Activated naive CD8-positive, alpha-beta T cell (primary cell): ENCODE measurements around the gene ADCY3.

Experiments
- H3K27ac Mint-ChIP-seq: one replicate; pipeline ENCODE4 v1.8.0; 2021; ENCODE audit warnings: mixed read lengths
- H3K27me3 Mint-ChIP-seq: one replicate; pipeline ENCODE4 v1.8.0; 2021; ENCODE audit warnings: mixed read lengths
- H3K36me3 Mint-ChIP-seq: one replicate; pipeline ENCODE4 v1.8.0; 2021; ENCODE audit warnings: mixed read lengths
- H3K4me1 Mint-ChIP-seq: one replicate; pipeline ENCODE4 v1.8.0; 2021; ENCODE audit warnings: low read depth, mixed read lengths
- H3K4me3 Mint-ChIP-seq: one replicate; pipeline ENCODE4 v1.8.0; 2021; ENCODE audit warnings: mild to moderate bottlenecking, mixed read lengths
- H3K9me3 Mint-ChIP-seq: one replicate; pipeline ENCODE4 v1.8.0; 2021; ENCODE audit warnings: low read depth, mixed read lengths

The ADCY3 gene

GRCh38 chr2:24833821-24834732, 86.0 kb downstream of the ADCY3 start:
- no peak overlapping the region for H3K27ac Mint-ChIP-seq
- H3K27me3 Mint-ChIP-seq = no peaks in the 10 kb centered on the region
- H3K4me3 Mint-ChIP-seq = no peak overlapping the region
- peaks cover 8% of the 10 kb centered on the region for H3K36me3 Mint-ChIP-seq
- H3K9me3 Mint-ChIP-seq = no peaks in the 10 kb centered on the region
- no peaks in the 10 kb centered on the region for H3K4me1 Mint-ChIP-seq

DNA sequence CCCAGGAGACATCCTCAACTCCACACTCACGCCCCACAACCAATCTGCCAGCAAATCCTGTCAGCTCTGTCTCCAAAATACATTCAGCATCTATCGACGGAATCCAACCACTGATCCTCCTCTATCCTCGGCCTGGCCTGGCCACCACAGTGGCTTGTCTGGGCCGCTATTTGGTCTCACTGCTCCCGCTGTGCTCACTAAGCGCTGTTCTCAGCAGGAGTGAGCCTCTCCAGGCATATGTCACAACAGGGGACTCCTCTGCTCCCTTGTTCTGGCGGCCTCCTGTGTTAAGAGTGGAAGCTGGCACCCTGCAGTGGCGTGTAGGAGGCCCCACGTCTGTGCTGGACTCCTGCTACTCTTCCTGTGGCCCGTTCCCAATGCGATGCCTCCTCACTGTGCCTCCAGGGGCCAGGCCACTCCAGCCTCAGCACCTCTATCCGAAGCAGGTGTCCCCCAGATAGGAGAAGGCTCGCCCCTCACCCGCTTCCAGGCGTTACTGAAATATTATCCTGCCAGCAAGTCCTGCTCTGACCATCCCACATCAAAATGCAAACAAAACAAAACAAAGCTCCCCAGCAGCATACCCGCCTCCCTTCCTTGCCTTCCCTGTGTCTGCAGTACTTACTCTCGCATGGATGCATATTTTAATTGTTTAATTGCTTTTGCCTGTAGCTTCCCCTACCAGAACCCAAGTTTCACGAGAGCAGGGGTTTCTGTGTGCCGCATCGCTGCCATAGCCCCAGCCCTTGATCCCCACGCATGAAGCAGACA, 86.9 kb downstream of the ADCY3 start:
- Mint-ChIP-seq H3K9me3 (no peaks in the 10 kb centered on the region), H3K27me3 (no peaks in the 10 kb centered on the region), H3K27ac (no peak overlapping the region), H3K4me1 (no peaks in the 10 kb centered on the region), H3K4me3 (no peak overlapping the region), H3K36me3 (peaks cover 8% of the 10 kb centered on the region)

DNA sequence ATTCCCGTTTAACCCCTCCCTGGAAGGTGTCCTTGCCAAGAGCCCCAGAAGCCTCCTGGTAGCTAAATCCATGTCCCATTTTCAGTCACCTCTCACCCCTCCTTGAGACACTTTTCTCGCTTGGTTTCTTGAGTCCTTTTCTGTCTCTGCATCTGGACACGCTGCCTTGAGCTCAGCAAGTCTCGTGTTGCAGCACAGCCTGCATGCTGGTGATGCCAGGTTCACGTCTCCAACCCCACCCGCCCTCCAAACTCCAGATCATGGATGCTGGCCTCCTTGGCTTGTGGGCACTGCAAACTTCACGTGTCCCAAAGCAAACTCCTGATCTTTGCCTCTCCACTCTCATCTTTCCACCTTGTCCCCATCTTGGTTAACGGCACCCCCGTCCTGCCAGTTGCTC, 87.5 kb downstream of the ADCY3 start:
- no peak overlapping the region for H3K4me3 Mint-ChIP-seq
- no peak overlapping the region for H3K27ac Mint-ChIP-seq
- H3K9me3 Mint-ChIP-seq = no peaks in the 10 kb centered on the region
- no peaks in the 10 kb centered on the region for H3K4me1 Mint-ChIP-seq
- no peaks in the 10 kb centered on the region for H3K27me3 Mint-ChIP-seq
- H3K36me3 Mint-ChIP-seq = peaks cover 8% of the 10 kb centered on the region

DNA sequence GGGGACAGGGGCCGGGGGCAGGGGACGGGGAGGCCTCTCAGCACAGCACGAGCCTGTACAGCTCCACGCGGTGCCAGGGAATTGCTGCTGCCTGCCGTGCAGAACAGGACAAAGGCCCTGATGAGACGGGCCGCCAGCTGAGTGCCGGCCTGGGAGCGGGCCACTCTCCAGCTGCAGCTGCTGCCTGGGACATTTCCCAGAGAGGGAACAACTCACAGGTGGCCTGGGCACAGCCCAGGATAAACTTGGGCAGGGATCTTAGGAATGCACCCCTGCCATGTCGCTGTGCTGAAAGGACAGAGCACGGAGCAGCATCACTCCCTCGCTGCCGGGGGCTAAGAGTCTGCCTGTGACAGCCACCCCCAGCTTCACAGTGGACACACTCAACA, 88.0 kb downstream of the ADCY3 start:
- Mint-ChIP-seq H3K27ac (no peak overlapping the region), H3K4me3 (no peak overlapping the region), H3K9me3 (no peaks in the 10 kb centered on the region), H3K36me3 (peaks cover 8% of the 10 kb centered on the region), H3K27me3 (no peaks in the 10 kb centered on the region), H3K4me1 (no peaks in the 10 kb centered on the region)

DNA sequence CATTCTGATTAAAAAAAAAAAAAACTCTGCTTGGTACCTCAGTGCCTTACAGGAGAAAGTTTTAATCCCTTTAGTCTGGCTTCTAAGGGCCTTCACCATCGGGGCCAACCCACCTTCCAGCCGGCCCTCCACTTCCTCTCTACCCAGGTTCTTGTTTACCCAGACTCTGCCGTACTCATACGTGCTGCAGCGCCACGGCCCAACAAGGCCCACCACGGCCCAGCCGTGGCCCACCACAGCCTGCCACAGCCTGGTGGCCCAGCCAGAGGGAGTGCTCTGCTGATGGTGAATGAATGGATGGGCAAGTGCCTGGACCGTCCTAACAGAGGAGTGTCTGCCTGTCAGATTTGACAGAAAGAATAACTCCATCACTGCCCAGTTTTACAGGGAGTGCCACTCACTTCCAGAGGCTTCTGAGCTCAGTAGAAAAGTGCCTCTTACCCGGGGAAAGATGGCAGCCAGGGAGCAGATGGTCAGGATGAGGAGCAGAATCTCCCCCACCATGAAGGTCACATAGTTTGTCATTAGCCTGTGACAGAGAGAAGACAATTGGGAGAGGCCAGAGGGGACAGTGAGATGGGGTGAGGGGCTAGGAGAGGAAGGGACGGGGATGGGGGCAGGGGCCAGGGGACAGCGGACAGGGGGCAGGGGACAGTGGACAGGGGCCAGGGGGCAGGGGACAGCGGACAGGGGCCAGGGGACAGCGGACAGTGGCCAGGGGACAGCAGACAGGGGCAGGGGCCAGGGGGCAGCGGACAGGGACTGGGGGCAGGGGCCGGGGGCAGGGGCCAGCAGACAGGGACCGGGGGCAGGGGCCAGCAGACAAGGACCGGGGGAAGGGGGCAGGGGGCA, 88.6 kb downstream of the ADCY3 start:
- H3K36me3 Mint-ChIP-seq = peaks cover 8% of the 10 kb centered on the region
- H3K27ac Mint-ChIP-seq = peak overlapping the region; percentile 17
- H3K4me1 Mint-ChIP-seq = peaks cover 1% of the 10 kb centered on the region
- no peaks in the 10 kb centered on the region for H3K9me3 Mint-ChIP-seq
- no peak overlapping the region for H3K4me3 Mint-ChIP-seq
- no peaks in the 10 kb centered on the region for H3K27me3 Mint-ChIP-seq

- Mint-ChIP-seq H3K9me3 (no peaks in the 10 kb centered on the region), H3K4me3 (no peak overlapping the region), H3K36me3 (peaks cover 8% of the 10 kb centered on the region), H3K4me1 (peaks cover 3% of the 10 kb centered on the region), H3K27me3 (no peaks in the 10 kb centered on the region), H3K27ac (no peak overlapping the region)
Measured at GRCh38 chr2:24830786-24831185, 89.3 kb downstream of the ADCY3 start.

- Mint-ChIP-seq H3K27ac (no peak overlapping the region), H3K9me3 (no peaks in the 10 kb centered on the region), H3K27me3 (no peaks in the 10 kb centered on the region), H3K4me3 (no peak overlapping the region), H3K4me1 (peaks cover 3% of the 10 kb centered on the region), H3K36me3 (peaks cover 8% of the 10 kb centered on the region)
Measured at GRCh38 chr2:24830351-24830750, 89.7 kb downstream of the ADCY3 start.

GRCh38 chr2:24828238-24828996, 91.6 kb downstream of the ADCY3 start:
- Mint-ChIP-seq H3K9me3 (no peaks in the 10 kb centered on the region), H3K36me3 (peaks cover 5% of the 10 kb centered on the region), H3K27ac (no peak overlapping the region), H3K4me3 (no peak overlapping the region), H3K4me1 (peaks cover 3% of the 10 kb centered on the region), H3K27me3 (no peaks in the 10 kb centered on the region)

- H3K27ac Mint-ChIP-seq = peak overlapping the region; percentile 66
- no peaks in the 10 kb centered on the region for H3K27me3 Mint-ChIP-seq
- no peaks in the 10 kb centered on the region for H3K9me3 Mint-ChIP-seq
Measured at GRCh38 chr2:24827321-24828237, 92.5 kb downstream of the ADCY3 start.

DNA sequence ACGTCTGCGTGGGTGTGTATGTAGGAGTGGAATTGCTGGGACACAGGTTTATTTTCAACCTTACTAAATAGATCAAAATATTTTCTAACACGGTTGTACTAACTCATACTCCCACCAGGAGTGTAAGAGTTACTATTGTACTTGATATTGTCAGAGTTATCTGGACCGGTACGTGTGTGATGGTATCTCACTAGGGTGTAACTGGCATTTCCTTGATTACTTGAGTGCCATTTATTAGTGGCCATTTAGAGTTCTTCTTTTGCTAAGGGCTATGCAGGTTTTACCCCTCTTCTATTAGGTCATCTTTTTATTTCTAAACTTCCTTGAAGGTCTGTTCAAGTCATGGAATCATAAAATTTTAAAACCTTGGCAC, 93.3 kb downstream of the ADCY3 start:
- Mint-ChIP-seq H3K36me3 (peaks cover 4% of the 10 kb centered on the region), H3K4me3 (no peak overlapping the region), H3K27ac (no peak overlapping the region), H3K27me3 (no peaks in the 10 kb centered on the region), H3K9me3 (no peaks in the 10 kb centered on the region), H3K4me1 (peaks cover 3% of the 10 kb centered on the region)

More at GRCh38 chr2:24827321-24828237, 92.5 kb downstream of the ADCY3 start:
- Mint-ChIP-seq H3K4me3 (no peak overlapping the region), H3K36me3 (peaks cover 3% of the 10 kb centered on the region), H3K4me1 (peaks cover 3% of the 10 kb centered on the region)

DNA sequence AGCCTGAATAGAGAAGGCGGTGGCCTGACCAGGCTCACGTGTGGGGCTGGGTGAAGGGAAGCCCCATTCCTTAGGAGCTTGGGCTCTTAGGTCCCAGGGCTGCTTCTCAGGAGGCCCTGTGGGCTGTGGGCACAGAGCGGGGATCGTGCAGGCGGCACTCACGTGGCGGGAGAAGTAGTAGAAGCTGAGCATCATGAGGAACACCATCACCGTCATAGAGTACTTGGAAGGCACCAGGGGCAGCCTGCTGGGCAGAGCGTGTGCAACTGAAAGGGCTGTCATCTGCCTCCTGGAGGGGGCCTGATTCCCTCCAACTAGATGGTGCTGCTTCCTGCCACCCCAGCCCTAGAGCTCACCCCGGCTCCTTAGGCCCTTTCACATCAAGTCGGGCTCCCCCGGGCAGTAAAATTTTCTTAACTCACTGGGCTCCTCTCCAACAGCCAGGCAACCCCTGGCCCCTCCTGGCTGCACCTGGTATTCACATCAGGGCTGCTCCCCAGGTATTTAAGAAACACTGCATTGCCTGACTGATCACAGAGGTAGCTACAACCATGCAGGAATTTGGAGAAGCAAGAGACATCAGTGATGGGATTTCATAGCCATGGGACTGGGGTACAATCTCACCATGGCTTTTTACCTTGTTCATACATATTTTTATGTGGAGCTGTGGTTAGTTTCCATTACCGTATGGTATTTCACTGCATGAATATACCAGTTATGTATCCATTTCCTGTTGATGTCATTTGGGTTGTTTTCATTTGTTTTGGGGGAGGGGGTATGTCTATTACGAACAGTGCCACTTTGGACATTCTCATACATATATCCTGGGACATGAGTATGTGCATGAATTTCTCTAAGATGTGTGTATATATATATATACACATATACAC, 93.9 kb downstream of the ADCY3 start:
- Mint-ChIP-seq H3K9me3 (no peaks in the 10 kb centered on the region), H3K27me3 (no peaks in the 10 kb centered on the region), H3K27ac (peak overlapping the region; percentile 1), H3K4me3 (no peak overlapping the region), H3K36me3 (peaks cover 4% of the 10 kb centered on the region), H3K4me1 (peaks cover 3% of the 10 kb centered on the region)

- H3K4me3 Mint-ChIP-seq = no peak overlapping the region
- H3K36me3 Mint-ChIP-seq = peaks cover 4% of the 10 kb centered on the region
- peaks cover 3% of the 10 kb centered on the region for H3K4me1 Mint-ChIP-seq
- no peaks in the 10 kb centered on the region for H3K27me3 Mint-ChIP-seq
- no peaks in the 10 kb centered on the region for H3K9me3 Mint-ChIP-seq
- H3K27ac Mint-ChIP-seq = no peak overlapping the region
Measured at GRCh38 chr2:24824966-24825882, 94.8 kb downstream of the ADCY3 start.
